ENCODE results near the gene SEC16A.
"Not testable (repeated sequence)": the region's sequence is repeated elsewhere in the genome, so short reads cannot be mapped to it uniquely, and the experiment has no call there.

Gene SEC16A

DNA sequence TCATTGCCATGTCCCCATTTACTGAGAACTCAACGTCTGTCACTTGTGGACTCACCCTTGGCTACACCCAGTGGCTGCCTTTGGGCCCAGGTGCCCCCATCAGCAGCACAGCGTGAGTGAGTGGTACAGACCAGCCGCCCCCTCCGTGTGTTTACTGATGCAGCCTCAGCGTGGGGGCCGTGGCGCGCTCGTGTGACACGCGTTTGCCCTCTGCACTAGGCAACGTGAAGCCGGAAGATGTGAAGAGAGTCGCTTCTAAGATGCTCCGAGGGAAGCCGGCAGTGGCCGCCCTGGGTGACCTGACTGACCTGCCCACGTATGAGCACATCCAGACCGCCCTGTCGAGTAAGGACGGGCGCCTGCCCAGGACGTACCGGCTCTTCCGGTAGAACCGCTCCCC lies 60.0 kb downstream of the SEC16A start:
- DNase-seq (ENCODE audit: low read depth) = no peak

DNA sequence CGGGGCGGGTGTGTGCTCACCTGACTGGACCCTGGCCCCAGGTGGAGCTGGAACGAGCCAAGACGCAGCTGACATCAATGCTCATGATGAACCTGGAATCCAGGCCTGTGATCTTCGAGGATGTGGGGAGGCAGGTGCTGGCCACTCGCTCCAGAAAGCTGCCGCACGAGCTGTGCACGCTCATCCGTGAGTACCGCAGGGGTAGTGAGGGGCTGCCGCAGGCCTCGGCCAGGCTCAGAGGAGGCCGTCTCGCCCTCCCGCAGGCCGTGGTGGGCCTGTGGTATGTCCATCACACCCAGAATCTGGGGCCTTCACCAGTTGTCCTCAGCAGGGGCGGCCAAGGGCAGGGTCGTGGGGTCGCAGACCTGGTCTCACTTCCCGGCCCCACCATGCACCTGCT lies 61.0 kb downstream of the SEC16A start:
- DNase-seq (ENCODE audit: low read depth) = no peak

DNA sequence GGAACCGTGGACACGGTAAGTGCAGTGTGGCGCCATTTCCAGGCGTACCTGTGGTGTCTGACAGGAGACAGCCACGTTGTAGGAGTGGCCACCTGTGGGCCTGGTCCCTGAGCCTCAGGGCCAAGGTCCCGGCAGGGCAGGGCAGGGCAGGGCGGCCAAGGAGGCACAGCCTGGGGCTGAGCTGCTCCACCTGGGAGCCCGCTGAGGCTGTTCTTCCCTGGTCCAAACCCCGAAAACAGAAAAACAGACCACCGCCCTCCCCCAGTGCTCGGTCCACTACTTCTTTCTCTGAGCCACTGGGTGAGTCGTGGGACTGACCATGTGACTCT lies 63.8 kb downstream of the SEC16A start:
- no peak for DNase-seq (ENCODE audit: low read depth)

DNA sequence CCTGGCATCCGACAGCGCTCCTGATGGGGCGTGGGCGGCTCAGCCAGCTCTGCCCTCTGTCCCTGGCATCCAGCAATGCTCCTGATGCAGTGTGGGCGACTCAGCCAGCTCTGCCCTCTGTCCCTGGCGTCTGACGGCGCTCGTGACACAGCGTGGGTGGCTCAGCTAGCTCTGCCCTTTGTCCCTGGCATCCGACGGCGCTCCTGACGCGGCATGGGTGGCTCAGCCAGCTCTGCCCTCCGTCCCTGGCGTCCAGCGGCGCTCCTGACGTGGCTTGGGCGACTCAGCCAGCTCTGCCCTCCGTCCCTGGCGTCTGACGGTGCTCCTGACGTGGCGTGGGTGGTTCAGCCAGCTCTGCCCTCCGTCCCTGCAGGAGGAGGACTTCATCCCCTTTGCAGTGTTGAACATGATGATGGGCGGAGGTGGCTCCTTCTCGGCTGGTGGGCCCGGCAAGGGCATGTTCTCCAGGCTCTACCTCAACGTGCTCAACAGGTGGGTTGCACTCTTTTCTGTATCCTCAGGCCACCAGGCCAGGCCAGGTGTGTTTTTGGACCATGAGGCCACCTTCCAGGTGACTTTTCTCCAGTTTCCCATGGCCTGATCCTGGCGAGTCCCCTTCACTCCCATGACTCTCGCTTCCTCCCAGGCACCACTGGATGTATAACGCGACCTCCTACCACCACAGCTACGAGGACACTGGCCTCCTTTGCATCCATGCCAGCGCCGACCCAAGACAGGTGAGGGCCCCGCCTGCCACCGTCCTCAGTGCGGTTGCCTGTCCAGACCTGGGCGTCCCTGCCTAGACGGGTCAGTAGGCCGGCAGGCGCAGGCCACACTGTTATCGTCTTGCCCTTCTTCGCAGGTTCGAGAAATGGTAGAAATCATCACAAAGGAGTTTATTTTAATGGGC lies 64.4 kb downstream of the SEC16A start:
- DNase-seq (ENCODE audit: low read depth) = no peak

DNA sequence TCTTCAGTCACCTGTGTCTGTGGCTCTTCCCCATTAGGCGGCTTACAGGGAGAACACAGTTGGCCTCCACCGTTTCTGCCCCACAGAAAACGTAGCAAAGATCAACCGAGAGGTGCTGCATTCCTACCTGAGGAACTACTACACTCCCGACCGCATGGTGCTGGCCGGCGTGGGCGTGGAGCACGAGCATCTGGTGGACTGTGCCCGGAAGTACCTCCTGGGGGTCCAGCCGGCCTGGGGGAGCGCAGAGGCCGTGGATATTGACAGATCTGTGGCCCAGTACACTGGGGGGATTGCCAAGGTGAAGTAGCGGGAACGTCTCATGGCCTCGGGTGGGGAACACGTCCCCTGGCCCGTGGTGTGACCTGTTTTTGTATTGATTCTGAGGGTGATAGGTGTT lies 65.9 kb downstream of the SEC16A start:
- DNase-seq (ENCODE audit: low read depth) = no peak

- no peak for DNase-seq (ENCODE audit: low read depth)
Observed at GRCh38 chr9:136416427-136416826, 66.4 kb downstream of the SEC16A start.

- DNase-seq (ENCODE audit: low read depth) = no peak
Observed at GRCh38 chr9:136412962-136413361, 69.9 kb downstream of the SEC16A start.

- no peak for DNase-seq (ENCODE audit: low read depth)
Observed at GRCh38 chr9:136411378-136411777, 71.5 kb downstream of the SEC16A start.

- DNase-seq (ENCODE audit: low read depth) = peak; percentile 95
Observed at GRCh38 chr9:136410500-136411287, 72.1 kb downstream of the SEC16A start, which contains the start of the genes ENTR1 and PMPCA. ENTR1 (minus strand) TSS chr9:136410614; CDS start chr9:136410397, 217 bp downstream. PMPCA (plus strand) TSS chr9:136410658; CDS start chr9:136410669, 11 bp downstream.

GRCh38 chr9:136409557-136410455 lies 73.0 kb downstream of the SEC16A start:
- no peak for DNase-seq (ENCODE audit: low read depth)

GRCh38 chr9:136407911-136408310 lies 74.9 kb downstream of the SEC16A start:
- DNase-seq (ENCODE audit: low read depth) = no peak

DNA sequence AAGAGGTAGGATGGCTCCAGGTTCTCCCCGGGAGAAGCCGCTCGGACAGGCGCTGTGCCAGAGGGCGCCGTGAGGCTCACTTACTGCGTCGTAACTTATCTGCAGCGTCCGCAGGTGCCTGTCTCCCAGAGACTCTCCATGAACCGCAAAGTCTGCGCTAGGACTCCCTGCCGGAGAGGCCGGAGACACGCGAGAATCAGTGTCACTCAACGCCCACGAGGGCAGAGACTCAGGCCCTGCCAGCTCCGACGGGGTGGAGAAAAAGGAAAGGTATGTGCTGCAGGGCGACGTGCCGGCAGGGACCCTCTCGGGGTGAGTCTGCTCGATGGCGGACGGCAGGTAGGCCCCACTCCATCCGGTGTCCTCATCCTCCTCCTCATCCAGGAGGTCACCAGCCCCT lies 75.8 kb downstream of the SEC16A start:
- not testable (repeated sequence) for DNase-seq (ENCODE audit: low read depth)

- DNase-seq (ENCODE audit: low read depth) = not testable (repeated sequence)
Observed at GRCh38 chr9:136405904-136406303, 76.9 kb downstream of the SEC16A start.

- no peak for DNase-seq (ENCODE audit: low read depth)
Observed at GRCh38 chr9:136405481-136405880, 77.4 kb downstream of the SEC16A start.

GRCh38 chr9:136404801-136405136 lies 78.1 kb downstream of the SEC16A start:
- DNase-seq (ENCODE audit: low read depth) = no peak

GRCh38 chr9:136403915-136404800 lies 78.7 kb downstream of the SEC16A start:
- no peak for DNase-seq (ENCODE audit: low read depth)

DNA sequence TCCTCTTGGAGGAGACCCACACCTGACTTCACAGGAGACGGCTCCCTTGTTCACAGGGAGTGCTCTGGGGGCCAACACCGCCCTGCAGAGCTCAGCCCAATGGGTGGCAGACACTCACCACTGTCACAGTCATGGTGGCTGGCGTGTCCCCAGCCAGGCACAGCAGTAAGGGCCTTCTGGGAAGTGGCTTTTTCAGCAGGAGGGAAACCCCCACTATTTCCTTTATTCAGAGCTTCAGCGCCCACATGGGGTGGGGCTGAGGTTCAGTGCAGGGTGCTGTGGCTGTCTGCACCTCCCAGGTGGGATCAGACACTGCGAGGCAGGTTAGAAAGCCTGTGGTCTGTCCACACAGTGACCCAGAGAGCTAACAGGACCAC lies 79.3 kb downstream of the SEC16A start:
- DNase-seq (ENCODE audit: low read depth) = peak; percentile 41

DNA sequence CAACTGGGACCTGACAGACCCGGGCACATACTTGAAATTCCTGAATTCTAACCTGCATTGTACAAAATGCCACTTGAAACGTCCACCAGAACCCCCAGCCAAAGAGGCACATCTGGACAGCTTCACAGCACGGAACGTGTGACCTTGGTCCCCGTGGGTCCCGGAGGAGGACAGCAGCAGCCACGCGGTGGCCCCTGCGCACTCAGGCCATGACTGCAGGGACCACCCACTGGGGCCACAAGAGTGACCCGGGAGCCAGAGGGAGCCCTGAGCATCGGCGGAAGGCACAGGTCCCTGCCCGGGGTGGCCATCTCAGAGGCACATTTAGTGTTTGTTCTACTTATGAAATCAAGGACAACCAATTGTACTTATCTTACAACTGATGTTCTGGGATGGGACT lies 80.8 kb downstream of the SEC16A start:
- no peak for DNase-seq (ENCODE audit: low read depth)

DNA sequence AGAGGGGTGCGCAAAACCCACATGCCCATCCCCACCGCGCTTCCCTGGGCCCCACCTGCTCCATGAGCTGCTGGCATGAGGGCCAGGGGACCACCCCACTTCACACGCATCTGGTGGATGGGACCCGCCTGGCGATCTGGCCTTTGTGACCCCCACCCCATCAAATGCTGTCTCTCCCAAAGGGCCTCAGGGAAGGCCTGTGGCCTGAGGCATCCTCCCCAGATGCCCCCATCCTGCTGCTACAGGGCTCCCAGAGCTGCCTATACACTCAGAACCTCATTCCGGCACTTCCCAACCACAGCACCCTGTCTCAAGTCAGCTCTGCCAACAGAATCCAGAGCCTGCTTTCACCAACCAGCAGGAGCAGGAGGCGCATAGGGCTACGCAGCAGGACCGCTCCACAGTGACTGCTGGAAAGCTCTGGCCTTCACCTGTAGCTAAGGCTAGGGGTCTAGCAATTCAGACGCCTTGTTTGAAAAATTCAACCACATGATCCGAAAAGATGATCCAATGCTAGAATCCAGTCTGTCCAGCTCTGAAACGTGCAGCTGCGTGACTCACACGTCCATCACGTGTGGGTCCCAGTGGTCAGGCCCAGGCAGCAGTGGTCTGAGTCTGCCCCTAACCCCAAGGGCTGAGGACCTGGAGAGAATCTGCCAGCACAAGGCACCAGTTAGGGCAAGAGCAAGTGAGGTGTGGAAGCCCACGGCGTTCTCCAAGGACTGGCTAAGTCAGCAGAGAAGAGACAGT lies 81.5 kb downstream of the SEC16A start:
- DNase-seq (ENCODE audit: low read depth) = no peak

DNA sequence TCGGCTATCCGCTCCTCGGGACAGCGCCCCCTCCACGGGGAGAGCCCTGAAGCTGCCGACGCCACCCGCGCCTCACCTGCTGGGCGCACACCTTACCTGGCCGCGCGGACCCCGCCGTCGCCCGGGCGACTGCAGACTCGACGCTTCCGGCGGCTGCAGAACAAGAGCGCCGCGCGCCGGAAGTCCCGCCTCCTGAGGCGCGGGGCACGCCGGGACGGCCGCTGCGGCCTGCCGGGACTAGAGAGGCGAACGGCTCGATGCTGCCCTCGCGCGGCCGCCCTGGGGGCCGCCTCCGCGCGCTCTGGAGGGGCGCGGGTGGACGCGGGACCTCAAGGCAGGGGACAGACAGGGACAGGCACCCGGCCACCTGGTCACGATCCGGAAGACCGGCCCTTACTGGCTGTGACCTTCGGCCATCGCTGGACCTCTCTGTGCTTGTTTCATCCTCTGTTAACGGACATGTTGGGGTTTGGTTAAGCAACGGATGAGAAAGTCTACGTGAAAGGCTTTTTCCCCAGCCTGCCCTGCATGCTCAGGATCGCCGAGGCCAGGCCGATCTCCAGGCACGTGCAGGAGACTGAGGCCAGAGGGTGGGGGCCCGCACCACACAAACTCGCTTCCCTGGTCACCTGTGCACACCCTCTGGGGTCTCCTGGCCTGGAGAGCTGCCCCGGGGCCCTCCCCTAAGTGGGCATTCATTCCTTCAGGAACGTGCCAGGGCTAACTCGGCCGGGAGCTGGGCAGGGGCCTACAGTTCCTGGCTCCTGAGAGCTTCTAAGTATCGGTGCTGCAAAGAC lies 82.6 kb downstream of the SEC16A start, which contains the start of gene SNAPC4:
SNAPC4 (minus strand) TSS at position 133 of the 797 bp plus-strand sequence. CDS start 1,742 bp downstream, outside the sequence.
- peak; percentile 63 for DNase-seq (ENCODE audit: low read depth)
